Kidney capillary endothelial cell (primary cell): ENCODE measurements around the gene DERA.

Source experiments
- DNase-seq: peaks from one replicate; pipeline ENCODE4 v3.0.0-alpha.2; 2018; ENCODE audit warnings: low spot score

Gene DERA

DNA sequence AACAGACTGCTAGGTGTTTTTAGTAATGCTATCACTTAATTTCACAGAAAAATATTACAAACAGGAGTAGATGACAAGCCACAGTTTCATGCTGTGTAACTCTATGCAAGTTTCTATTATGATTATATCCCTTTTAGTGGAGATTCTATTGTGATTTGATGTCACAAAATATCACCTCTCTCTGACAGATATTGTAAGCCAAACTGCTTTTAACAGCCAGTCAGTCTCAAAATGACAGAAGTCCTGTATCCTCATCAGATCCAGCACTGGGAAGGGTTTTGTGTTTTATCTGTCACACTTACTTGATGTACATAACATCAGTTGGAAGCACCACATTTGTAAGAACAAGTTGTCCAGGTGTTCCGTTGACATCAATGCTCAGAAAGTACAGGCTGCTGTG lies 164.8 kb downstream of the DERA start:
- no peak for DNase-seq

DNA sequence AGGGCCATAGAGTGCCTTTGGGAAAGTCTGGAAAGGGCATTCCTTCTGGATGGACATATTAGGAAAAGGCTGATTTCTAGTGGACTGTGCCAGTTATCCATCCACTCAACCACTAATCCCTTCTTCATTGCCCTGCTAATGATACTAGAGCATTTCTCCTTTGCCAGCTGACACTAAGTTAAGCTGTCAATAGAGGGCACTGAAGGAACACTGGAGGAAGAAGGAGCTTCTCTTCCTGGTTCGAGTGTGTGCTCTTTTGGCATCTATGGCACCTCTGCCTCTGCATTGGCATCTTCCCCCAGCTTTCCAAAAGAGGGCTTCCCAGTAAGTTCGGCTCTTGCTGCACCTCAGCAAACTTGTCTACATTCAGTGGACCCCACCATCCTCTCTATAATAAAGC lies 165.4 kb downstream of the DERA start:
- no peak for DNase-seq

DNA sequence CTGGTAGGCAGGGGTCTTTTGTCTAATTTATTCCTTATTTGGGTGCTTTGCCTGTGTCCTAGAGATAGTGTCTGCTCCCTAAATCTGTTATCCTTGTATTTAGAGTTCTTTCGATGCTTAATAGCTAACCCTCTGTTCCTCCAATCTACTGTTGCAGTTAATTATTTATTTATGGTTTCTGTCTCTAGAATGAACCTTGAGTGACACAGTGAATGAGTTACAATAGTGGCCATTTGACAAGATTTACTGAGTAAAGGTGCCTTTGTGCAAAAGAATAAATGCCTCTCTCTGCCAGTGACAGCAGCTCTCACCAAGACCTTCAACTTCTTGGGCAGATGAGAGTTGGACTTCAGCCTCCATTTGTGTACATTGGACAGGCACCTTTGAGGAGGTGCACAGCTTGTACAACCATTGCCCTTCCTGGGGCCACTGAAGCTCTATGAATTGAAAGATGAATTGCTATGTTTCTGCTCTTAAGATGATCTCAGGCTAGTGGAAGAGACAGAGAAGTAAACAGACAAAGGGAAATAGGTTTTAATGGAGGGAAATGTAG lies 165.9 kb downstream of the DERA start:
- no peak for DNase-seq

DNA sequence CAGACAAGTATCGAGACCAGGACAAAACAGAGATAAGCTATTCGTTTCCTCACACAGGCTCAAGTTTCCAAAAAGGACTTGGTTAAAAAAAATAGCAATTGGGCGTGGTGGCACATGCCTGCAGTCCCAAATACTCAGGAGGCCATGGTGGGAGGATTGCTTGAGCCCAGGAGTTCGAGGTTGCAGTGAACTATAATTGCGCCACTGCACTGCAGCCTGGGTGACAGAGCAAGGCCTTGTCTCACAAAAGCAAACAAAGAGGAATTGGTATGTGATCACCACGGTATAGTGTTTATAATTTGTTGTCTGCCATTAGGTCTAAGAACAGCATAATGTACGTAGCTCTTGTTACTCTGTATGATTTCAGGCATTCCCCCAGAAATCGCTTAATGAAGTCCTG lies 175.3 kb downstream of the DERA start:
- no peak for DNase-seq

DNA sequence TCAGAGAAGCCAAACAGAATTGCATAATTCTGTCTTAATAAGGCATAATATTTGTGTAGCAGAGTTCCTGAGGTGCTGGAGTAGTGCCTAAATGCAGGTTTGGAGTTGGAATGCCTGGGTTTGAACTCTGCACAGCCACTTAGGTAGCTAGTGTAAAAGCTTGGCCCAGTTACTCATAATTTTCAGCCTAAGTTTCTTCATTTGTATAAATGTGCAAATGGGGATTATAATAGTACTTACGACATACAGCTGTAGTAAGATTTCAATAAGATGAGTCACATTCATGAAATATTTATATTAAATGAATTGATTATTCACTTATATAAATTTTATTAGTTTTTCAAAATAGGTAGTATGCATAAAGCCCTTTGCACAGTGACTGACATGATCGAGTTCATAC lies 175.8 kb downstream of the DERA start:
- no peak for DNase-seq
